Measurements from ENCODE around the gene CCNY.
A peak's percentile ranks its signal among the peaks of the same experiment; 100 is the strongest.

CCNY gene

DNA sequence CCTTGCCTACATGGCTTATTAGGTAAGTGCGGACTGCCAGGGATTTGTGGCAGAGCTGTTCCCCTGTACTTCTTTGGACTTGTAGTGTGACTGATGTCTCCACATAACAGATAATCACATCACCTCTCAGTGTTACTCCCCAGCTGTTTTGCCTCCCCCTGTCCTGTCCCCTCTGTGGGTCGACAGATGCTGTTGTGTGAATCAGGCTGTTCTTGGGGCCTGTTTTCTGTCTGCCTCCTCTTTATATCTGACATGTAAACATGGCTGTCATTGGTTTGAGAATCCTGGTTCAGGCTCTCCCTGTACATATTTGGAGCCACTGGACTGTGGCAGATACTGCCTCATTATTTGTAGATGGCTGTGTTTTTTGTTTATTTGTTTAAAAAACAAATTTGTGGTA lies 22.7 kb downstream of the CCNY start:
- no peaks in the 10 kb centered on the region for H3K36me3 ChIP-seq (ENCODE audit: control insufficient read depth, insufficient read depth, low read length, severe bottlenecking)
- no peak for DNase-seq (ENCODE audit: low read depth)
- H3K4me1 ChIP-seq (ENCODE audit: control insufficient read depth, insufficient read depth, low read length) = peaks cover 12% of the 10 kb centered on the region
- H3K4me3 ChIP-seq (ENCODE audit: low read length) = no peak overlapping the region
- H3K9ac ChIP-seq (ENCODE audit: low read length) = no peak overlapping the region
- H3K27me3 ChIP-seq (replicated peaks; ENCODE audit: control insufficient read depth, insufficient read depth, low read length) = no peaks in the 10 kb centered on the region
- no peaks in the 10 kb centered on the region for H3K9me3 ChIP-seq (ENCODE audit: control insufficient read depth, low read length)

DNA sequence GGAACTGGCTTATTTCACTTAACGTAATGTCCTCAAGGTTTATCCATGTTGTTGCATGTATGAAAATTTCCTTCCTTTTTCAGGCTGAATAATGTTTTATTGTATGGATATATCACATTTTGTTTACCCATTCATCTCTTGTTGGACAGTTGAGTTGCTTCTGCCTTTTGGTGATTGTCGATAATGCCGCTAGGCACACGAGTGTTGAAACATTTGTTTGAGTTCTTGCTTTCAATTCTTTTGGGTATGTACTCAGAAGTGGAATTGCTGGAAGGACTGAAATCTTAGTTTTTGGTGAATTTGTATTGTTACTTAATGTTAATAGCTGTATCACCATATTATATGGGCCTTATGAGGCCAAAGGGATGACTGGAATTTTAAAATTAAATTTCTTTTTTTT lies 23.6 kb downstream of the CCNY start:
- no peak overlapping the region for H3K9ac ChIP-seq (ENCODE audit: low read length)
- no peak for DNase-seq (ENCODE audit: low read depth)
- no peak overlapping the region for H3K4me3 ChIP-seq (ENCODE audit: low read length)
- H3K9me3 ChIP-seq (ENCODE audit: control insufficient read depth, low read length) = no peaks in the 10 kb centered on the region
- no peaks in the 10 kb centered on the region for H3K27me3 ChIP-seq (replicated peaks; ENCODE audit: control insufficient read depth, insufficient read depth, low read length)
- H3K4me1 ChIP-seq (ENCODE audit: control insufficient read depth, insufficient read depth, low read length) = peaks cover 12% of the 10 kb centered on the region
- H3K36me3 ChIP-seq (ENCODE audit: control insufficient read depth, insufficient read depth, low read length, severe bottlenecking) = no peaks in the 10 kb centered on the region

DNA sequence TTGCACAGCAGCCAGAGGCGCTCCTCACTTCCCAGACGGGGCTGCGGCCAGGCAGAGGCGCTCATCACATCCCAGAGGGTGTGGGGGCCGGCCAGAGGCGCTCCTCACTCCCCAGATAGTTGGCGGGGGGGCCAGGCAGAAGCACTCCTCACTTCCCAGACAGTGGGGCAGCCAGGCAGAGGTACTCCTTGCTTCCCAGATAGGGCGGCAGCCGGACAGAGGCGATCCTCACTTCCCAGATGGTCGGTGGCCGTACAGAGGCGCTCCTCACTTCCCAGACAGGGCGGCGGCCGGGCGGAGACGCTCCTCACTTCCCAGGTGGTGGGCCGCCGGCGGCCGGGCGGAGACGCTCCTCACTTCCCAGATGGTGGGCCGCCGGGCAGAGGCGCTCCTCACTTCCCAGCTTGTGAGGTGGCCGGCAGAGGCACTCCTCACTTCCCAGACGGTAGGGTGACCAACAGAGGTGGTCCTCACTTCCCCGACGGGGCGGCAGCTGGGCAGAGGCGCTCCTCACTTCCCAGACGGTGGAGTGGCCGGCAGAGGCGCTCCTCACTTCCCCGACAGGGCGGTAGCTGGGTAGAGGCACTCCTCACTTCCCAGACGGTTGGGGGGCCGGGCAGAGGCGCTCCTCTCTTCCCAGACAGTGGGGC lies 26.5 kb downstream of the CCNY start:
- peaks cover 9% of the 10 kb centered on the region for H3K4me1 ChIP-seq (ENCODE audit: control insufficient read depth, insufficient read depth, low read length)
- H3K9me3 ChIP-seq (ENCODE audit: control insufficient read depth, low read length) = no peaks in the 10 kb centered on the region
- no peak for DNase-seq (ENCODE audit: low read depth)
- no peaks in the 10 kb centered on the region for H3K27me3 ChIP-seq (replicated peaks; ENCODE audit: control insufficient read depth, insufficient read depth, low read length)
- no peak overlapping the region for H3K4me3 ChIP-seq (ENCODE audit: low read length)
- no peaks in the 10 kb centered on the region for H3K36me3 ChIP-seq (ENCODE audit: control insufficient read depth, insufficient read depth, low read length, severe bottlenecking)
- H3K9ac ChIP-seq (ENCODE audit: low read length) = no peak overlapping the region

DNA sequence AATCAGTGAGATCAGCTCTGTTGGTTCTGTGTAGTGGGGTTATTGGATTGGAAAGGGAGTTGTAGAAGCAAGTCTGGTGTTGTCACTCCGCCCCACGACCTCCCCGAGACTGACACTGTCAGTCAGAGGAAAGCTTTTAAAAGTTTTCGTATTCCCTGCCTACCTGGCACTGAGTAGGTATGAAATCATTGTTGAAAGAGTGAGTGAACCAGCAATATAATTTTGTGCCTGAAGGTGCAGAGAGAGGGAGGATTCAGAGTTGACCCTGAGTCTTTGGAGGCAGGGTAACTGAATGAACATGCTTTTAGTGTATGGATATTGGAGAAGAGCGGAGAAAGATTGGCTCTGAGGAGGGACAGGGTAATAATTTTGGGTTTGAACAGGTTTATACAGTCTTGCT lies 27.3 kb downstream of the CCNY start:
- H3K36me3 ChIP-seq (ENCODE audit: control insufficient read depth, insufficient read depth, low read length, severe bottlenecking) = no peaks in the 10 kb centered on the region
- DNase-seq (ENCODE audit: low read depth) = no peak
- H3K27me3 ChIP-seq (replicated peaks; ENCODE audit: control insufficient read depth, insufficient read depth, low read length) = no peaks in the 10 kb centered on the region
- no peak overlapping the region for H3K4me3 ChIP-seq (ENCODE audit: low read length)
- H3K9me3 ChIP-seq (ENCODE audit: control insufficient read depth, low read length) = no peaks in the 10 kb centered on the region
- H3K4me1 ChIP-seq (ENCODE audit: control insufficient read depth, insufficient read depth, low read length) = peaks cover 9% of the 10 kb centered on the region
- no peak overlapping the region for H3K9ac ChIP-seq (ENCODE audit: low read length)

DNA sequence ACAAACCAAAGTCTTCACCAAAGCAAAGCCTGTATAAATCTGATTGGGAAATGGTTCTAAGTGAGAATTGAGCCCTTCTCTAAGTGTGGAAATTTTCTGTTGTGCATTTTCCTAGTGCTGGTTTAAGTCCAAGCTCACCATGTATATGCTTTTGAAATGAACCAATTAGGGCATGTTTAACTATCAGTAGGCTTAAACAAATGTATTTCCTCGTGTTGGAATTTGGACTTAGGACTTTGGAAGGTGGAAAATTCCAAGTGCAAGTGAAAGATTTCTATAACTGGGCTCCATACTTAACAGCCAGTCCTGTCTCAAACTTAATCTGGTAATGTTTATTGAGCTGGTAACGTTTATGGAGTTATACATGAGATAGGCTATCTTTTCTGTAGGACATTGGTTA lies 28.5 kb downstream of the CCNY start:
- H3K27me3 ChIP-seq (replicated peaks; ENCODE audit: control insufficient read depth, insufficient read depth, low read length) = no peaks in the 10 kb centered on the region
- H3K4me3 ChIP-seq (ENCODE audit: low read length) = no peak overlapping the region
- H3K4me1 ChIP-seq (ENCODE audit: control insufficient read depth, insufficient read depth, low read length) = peaks cover 18% of the 10 kb centered on the region
- H3K36me3 ChIP-seq (ENCODE audit: control insufficient read depth, insufficient read depth, low read length, severe bottlenecking) = no peaks in the 10 kb centered on the region
- no peaks in the 10 kb centered on the region for H3K9me3 ChIP-seq (ENCODE audit: control insufficient read depth, low read length)
- DNase-seq (ENCODE audit: low read depth) = no peak
- no peak overlapping the region for H3K9ac ChIP-seq (ENCODE audit: low read length)

DNA sequence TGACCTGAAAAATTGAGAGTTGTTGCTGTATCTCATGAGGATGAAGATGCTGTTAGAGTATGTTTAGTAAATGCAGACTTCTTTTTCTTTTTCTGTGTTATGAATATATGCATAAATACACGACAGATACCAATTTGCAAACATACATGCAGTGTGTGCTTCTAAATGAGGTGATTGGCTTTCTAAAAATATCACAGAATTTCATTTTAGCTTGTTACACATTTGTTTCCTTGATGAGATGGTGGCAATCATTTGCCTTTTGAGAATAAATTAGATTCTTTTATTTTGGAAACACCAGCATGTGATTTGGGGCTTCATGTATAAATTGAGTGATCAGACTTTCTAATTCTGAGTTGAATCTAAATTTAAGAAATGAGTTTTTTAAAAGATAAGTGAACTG lies 29.7 kb downstream of the CCNY start:
- Histone ChIP-seq H3K27me3 (replicated peaks; ENCODE audit: control insufficient read depth, insufficient read depth, low read length) (no peaks in the 10 kb centered on the region), H3K36me3 (ENCODE audit: control insufficient read depth, insufficient read depth, low read length, severe bottlenecking) (no peaks in the 10 kb centered on the region)

DNA sequence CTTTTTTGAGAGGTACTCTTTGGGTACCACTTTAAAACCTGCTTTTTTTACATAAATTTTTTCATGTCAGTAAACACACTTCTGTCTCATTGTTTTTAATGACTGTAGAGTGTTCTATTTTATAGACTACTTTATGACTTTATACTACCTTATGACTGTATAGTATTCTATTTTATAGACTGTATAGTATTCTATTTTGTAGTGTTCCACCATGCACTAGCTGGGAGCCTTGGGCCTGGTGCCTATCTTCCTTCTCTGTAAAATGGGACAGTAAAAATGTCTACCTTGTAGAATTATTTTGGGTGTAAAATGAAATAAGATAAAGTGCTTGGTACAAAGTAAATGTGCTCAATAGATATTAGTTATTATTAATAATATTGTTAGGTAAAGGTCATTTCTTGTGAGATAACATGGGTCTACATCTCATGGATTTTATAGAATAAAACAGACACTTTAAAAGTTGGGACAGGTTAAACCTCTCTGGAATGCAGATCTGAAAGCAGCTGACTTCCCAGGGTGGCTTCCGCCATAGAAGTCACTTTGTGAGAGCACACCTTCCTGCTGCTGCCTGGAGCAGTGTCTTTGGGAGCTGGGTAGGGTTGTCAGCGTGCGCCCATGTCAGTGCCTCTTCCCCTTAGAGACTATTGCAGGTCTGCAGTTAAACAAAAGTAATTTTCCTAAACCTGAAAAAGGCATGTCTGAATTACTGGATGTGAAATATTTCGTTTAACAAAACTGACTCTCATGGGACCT lies 31.0 kb downstream of the CCNY start:
- Histone ChIP-seq H3K36me3 (ENCODE audit: control insufficient read depth, insufficient read depth, low read length, severe bottlenecking) (no peaks in the 10 kb centered on the region), H3K4me1 (ENCODE audit: control insufficient read depth, insufficient read depth, low read length) (peaks cover 19% of the 10 kb centered on the region), H3K27me3 (replicated peaks; ENCODE audit: control insufficient read depth, insufficient read depth, low read length) (no peaks in the 10 kb centered on the region), H3K9me3 (ENCODE audit: control insufficient read depth, low read length) (no peaks in the 10 kb centered on the region), H3K9ac (ENCODE audit: low read length) (no peak overlapping the region), H3K4me3 (ENCODE audit: low read length) (no peak overlapping the region)
- DNase-seq (ENCODE audit: low read depth) = no peak

More for the DNA sequence above, 29.7 kb downstream of the CCNY start:
- H3K9ac ChIP-seq (ENCODE audit: low read length) = no peak overlapping the region
- DNase-seq (ENCODE audit: low read depth) = no peak
- H3K4me1 ChIP-seq (ENCODE audit: control insufficient read depth, insufficient read depth, low read length) = peaks cover 19% of the 10 kb centered on the region
- H3K9me3 ChIP-seq (ENCODE audit: control insufficient read depth, low read length) = no peaks in the 10 kb centered on the region
- H3K4me3 ChIP-seq (ENCODE audit: low read length) = no peak overlapping the region

DNA sequence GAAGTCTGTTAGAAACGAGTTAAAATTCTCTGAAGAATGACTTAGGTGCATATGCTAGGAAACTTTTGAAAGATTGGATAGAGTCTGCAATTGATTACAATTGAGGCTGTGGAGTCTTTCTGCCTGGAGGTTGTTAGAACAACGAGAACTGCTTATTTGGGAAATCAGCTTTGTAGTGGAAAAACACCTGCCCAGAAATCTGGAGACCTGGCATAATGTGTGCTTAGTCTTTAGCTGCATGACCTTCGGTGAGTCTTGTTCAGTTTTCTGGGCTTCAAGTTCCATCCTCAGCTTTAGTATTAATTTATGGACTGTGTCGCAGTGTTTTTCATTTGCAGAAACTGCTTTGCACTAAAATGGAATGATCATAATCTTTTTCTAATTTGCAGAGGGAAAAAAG lies 31.7 kb downstream of the CCNY start:
- DNase-seq (ENCODE audit: low read depth) = no peak
- Histone ChIP-seq H3K4me3 (ENCODE audit: low read length) (no peak overlapping the region), H3K9ac (ENCODE audit: low read length) (no peak overlapping the region), H3K9me3 (ENCODE audit: control insufficient read depth, low read length) (no peaks in the 10 kb centered on the region), H3K27me3 (replicated peaks; ENCODE audit: control insufficient read depth, insufficient read depth, low read length) (no peaks in the 10 kb centered on the region), H3K36me3 (ENCODE audit: control insufficient read depth, insufficient read depth, low read length, severe bottlenecking) (no peaks in the 10 kb centered on the region), H3K4me1 (ENCODE audit: control insufficient read depth, insufficient read depth, low read length) (peaks cover 22% of the 10 kb centered on the region)

DNA sequence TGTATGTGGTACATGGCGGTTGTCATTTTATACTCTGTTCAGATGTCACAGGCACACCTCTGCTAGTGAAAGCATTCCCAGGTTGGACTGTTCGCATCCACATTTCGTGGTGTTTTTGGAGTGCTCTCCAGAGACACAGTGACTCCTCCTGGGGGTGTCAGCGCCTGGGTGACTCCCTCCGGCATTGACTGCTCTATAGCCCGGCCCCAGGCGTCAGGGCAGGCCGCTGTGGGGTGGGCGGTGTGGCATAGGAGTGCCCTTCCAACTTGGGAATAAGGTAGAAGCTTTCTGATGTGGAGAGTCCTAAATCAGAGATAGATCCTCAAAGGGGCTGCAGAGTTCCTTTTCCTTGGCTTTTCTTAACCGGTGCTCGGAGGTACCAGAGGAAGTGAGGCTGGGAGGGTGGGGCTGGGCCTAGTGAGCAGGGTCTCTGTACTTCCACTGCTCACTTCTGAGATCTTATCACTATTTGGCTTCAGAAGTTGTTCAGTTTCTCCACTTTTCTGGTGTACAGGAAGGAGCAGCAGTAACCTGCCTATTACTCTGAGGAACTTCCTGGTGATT lies 32.3 kb downstream of the CCNY start:
- peaks cover 22% of the 10 kb centered on the region for H3K4me1 ChIP-seq (ENCODE audit: control insufficient read depth, insufficient read depth, low read length)
- no peak for DNase-seq (ENCODE audit: low read depth)
- H3K36me3 ChIP-seq (ENCODE audit: control insufficient read depth, insufficient read depth, low read length, severe bottlenecking) = no peaks in the 10 kb centered on the region
- no peaks in the 10 kb centered on the region for H3K9me3 ChIP-seq (ENCODE audit: control insufficient read depth, low read length)
- no peak overlapping the region for H3K9ac ChIP-seq (ENCODE audit: low read length)
- H3K4me3 ChIP-seq (ENCODE audit: low read length) = no peak overlapping the region
- no peaks in the 10 kb centered on the region for H3K27me3 ChIP-seq (replicated peaks; ENCODE audit: control insufficient read depth, insufficient read depth, low read length)

DNA sequence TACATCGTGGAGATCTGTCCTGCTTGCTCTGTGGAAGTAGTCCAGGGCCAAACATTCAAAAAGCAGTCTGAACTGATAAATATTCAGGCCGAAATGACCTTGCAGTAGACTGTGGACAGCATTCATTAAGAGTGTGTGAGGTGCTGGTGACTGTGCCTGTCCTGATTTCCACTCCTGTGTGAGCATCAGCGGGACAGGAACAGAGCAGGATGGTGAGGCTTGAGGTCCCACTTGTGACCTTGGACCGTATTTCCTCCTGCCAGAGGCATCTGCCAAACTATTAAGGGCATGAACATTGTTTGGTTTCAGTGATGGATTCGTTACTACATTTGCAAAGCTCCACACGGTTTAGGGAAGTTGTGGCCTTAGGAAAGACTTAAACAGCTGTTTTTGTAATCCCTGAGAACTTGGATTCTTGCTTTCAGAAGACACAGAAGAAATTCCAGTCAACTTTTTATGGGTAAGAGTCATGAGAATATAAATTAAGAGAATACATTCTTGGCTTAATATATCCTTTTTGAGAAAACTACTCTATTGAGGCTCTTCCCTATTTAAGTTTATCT lies 32.8 kb downstream of the CCNY start:
- H3K36me3 ChIP-seq (ENCODE audit: control insufficient read depth, insufficient read depth, low read length, severe bottlenecking) = no peaks in the 10 kb centered on the region
- H3K4me3 ChIP-seq (ENCODE audit: low read length) = no peak overlapping the region
- H3K27me3 ChIP-seq (replicated peaks; ENCODE audit: control insufficient read depth, insufficient read depth, low read length) = no peaks in the 10 kb centered on the region
- H3K9me3 ChIP-seq (ENCODE audit: control insufficient read depth, low read length) = no peaks in the 10 kb centered on the region
- peak; percentile 27 for DNase-seq (ENCODE audit: low read depth)
- H3K4me1 ChIP-seq (ENCODE audit: control insufficient read depth, insufficient read depth, low read length) = peaks cover 22% of the 10 kb centered on the region
- H3K9ac ChIP-seq (ENCODE audit: low read length) = no peak overlapping the region

DNA sequence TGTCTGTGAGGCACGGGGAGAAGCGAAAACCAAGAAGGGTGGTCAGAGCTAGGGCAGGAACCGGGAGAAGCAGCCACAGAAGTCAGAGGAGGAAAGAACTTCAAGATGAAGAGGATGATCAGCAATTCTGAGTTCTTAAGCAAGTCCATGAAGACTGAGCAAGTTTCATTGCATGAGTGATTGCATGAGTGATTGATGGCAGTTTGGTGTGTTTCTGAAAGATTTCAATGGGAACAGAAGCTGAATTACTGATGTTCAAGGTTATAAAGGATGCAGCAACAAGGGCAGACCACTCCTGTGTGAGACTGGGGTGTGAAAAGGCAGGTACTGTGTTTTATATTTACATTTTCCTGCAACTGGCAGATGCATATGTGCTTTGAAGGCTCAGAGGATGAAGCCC lies 35.4 kb downstream of the CCNY start:
- H3K4me3 ChIP-seq (ENCODE audit: low read length) = no peak overlapping the region
- H3K36me3 ChIP-seq (ENCODE audit: control insufficient read depth, insufficient read depth, low read length, severe bottlenecking) = no peaks in the 10 kb centered on the region
- H3K9me3 ChIP-seq (ENCODE audit: control insufficient read depth, low read length) = no peaks in the 10 kb centered on the region
- peaks cover 20% of the 10 kb centered on the region for H3K4me1 ChIP-seq (ENCODE audit: control insufficient read depth, insufficient read depth, low read length)
- H3K9ac ChIP-seq (ENCODE audit: low read length) = no peak overlapping the region
- DNase-seq (ENCODE audit: low read depth) = no peak
- no peaks in the 10 kb centered on the region for H3K27me3 ChIP-seq (replicated peaks; ENCODE audit: control insufficient read depth, insufficient read depth, low read length)
